ENCODE results near the gene ZNF281. TPM values are rescaled to one million over a fixed set of nuclear protein-coding genes. Genes with fewer than 3 reads are reported as not detected.

The ZNF281 gene
- total RNA-seq (2021): 47.7 to 49.6 TPM (median 49.3 TPM) in 3 replicates
- Bru-seq, nascent RNA: percentile 99 among the genes with signal in this experiment
- long read RNA-seq, experiment 1, full-length matches to known transcripts: 195 of 303 reads
- long read RNA-seq, experiment 1, partial matches to known transcripts: 0 of 303 reads
- long read RNA-seq, experiment 1, other reads (novel, unspliced or antisense): 108 of 303 reads
- long read RNA-seq, experiment 2, full-length matches to known transcripts: 13 of 75 reads
- long read RNA-seq, experiment 2, partial matches to known transcripts: 0 of 75 reads
- long read RNA-seq, experiment 2, other reads (novel, unspliced or antisense): 62 of 75 reads
- long read RNA-seq, experiment 3, full-length matches to known transcripts: 6 of 10 reads
- long read RNA-seq, experiment 3, partial matches to known transcripts: 4 of 10 reads
- long read RNA-seq, experiment 3, other reads (novel, unspliced or antisense): 0 of 10 reads

GRCh38 chr1:200409761-200410565, at the start of gene ZNF281:
ZNF281 (minus strand) TSS chr1:200410036; CDS start chr1:200409705, 331 bp downstream.
- peak within 1 kb of the TSS; percentile 99 for H3K27ac Mint-ChIP-seq
- ChIA-PET POLR2A (interaction anchor here (0.6 to 1.2 kb wide), 3 partner anchors 45 to 46 kb away, joined by 4 to 5 read pairs (median 4); no protein-coding TSS in a partner anchor), CTCF (interaction anchor here (0.6 to 1.1 kb wide), 2 partner anchors 103 to 120 kb away, joined by 3 to 4 read pairs; no protein-coding TSS in a partner anchor)
- DNase-seq (ENCODE audit: low spot score): peak; percentile 99
- peaks cover 42% of the 10 kb centered on the region for H3K36me3 Mint-ChIP-seq
- H3K4me1 Mint-ChIP-seq: peaks cover 65% of the 10 kb centered on the region
- peak within 1 kb of the TSS; percentile 97 for H3K4me3 Mint-ChIP-seq
- no peaks in the 10 kb centered on the region for H3K27me3 Mint-ChIP-seq (ENCODE audit: low read depth)
- no peaks in the 10 kb centered on the region for H3K9me3 Mint-ChIP-seq
- peak; percentile 87 for ATAC-seq
- TF ChIP-seq FOXP4 (CRISPR knock-in tag; IDR thresholded peaks at IDR 0.05) (peak; percentile 5; the same call in 1 of the 2 replicates), ZNF263 (CRISPR knock-in tag; IDR thresholded peaks at IDR 0.05; ENCODE audit: low read depth) (no peak), TEAD4 (CRISPR knock-in tag; IDR thresholded peaks at IDR 0.05) (no peak), TP53 (CRISPR knock-in tag; IDR thresholded peaks at IDR 0.05) (0 out of 2 replicates have a peak, but pooled peaks have one; percentile 26), ATF6 (CRISPR knock-in tag; IDR thresholded peaks at IDR 0.05) (no peak), ZNF425 (CRISPR knock-in tag; conservative IDR thresholded peaks at IDR 0.05) (no peak), ZSCAN18 (CRISPR knock-in tag; IDR thresholded peaks at IDR 0.05) (no peak), CREB1 (CRISPR knock-in tag; IDR thresholded peaks at IDR 0.05) (no peak), SMAD4 (CRISPR knock-in tag; IDR thresholded peaks at IDR 0.05) (no peak), ELF4 (CRISPR knock-in tag; IDR thresholded peaks at IDR 0.05; ENCODE audit: low read depth) (no peak), NFYB (CRISPR knock-in tag; conservative IDR thresholded peaks at IDR 0.05; ENCODE audit: low read depth) (peak; percentile 40; the same call in 1 of the 2 replicates), JUN (CRISPR knock-in tag; IDR thresholded peaks at IDR 0.05) (no peak), CTCF (IDR thresholded peaks at IDR 0.05) (no peak), NFE2L1 (CRISPR knock-in tag; IDR thresholded peaks at IDR 0.05) (peak; percentile 65; the same call in 1 of the 2 replicates), ATF1 (CRISPR knock-in tag; IDR thresholded peaks at IDR 0.05) (no peak), ETV6 (CRISPR knock-in tag; IDR thresholded peaks at IDR 0.05) (no peak), ZNF219 (CRISPR knock-in tag; IDR thresholded peaks at IDR 0.05; ENCODE audit: borderline replicate concordance) (peak; percentile 33; the same call in 1 of the 2 replicates), RORB (CRISPR knock-in tag; IDR thresholded peaks at IDR 0.05) (no peak), SP1 (CRISPR knock-in tag; conservative IDR thresholded peaks at IDR 0.05) (peak; percentile 70), NR3C1 (CRISPR knock-in tag; conservative IDR thresholded peaks at IDR 0.05; ENCODE audit: low read depth) (no peak), MYBL2 (CRISPR knock-in tag; IDR thresholded peaks at IDR 0.05) (no peak)
- TF ChIP-seq, protein P1, sequence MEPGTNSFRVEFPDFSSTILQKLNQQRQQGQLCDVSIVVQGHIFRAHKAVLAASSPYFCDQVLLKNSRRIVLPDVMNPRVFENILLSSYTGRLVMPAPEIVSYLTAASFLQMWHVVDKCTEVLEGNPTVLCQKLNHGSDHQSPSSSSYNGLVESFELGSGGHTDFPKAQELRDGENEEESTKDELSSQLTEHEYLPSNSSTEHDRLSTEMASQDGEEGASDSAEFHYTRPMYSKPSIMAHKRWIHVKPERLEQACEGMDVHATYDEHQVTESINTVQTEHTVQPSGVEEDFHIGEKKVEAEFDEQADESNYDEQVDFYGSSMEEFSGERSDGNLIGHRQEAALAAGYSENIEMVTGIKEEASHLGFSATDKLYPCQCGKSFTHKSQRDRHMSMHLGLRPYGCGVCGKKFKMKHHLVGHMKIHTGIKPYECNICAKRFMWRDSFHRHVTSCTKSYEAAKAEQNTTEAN (CRISPR knock-in tag; IDR thresholded peaks at IDR 0.05): no peak
- TF ChIP-seq, protein P2, sequence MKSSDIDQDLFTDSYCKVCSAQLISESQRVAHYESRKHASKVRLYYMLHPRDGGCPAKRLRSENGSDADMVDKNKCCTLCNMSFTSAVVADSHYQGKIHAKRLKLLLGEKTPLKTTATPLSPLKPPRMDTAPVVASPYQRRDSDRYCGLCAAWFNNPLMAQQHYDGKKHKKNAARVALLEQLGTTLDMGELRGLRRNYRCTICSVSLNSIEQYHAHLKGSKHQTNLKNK (CRISPR knock-in tag; IDR thresholded peaks at IDR 0.05): no peak
- TF ChIP-seq, protein P3, sequence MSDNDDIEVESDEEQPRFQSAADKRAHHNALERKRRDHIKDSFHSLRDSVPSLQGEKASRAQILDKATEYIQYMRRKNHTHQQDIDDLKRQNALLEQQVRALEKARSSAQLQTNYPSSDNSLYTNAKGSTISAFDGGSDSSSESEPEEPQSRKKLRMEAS (CRISPR knock-in tag; IDR thresholded peaks at IDR 0.05): peak; percentile 61
